Stomach smooth muscle (tissue), 2 donors: Measurements from ENCODE around the gene GTF2A2.
"Not testable (repeated sequence)": the region's sequence is repeated elsewhere in the genome, so short reads cannot be mapped to it uniquely, and the experiment has no call there.

ENCODE experiments used
- H3K27ac ChIP-seq: one replicate; pipeline ENCODE4 v1.7.0; 2013; ENCODE audit warnings: mild to moderate bottlenecking, low read length, inconsistent platforms
- H3K27me3 ChIP-seq, 2 donors: one replicate each; pipeline ENCODE4 v1.7.0; 2013; ENCODE audit warnings: low read length in 2 of 2; ENCODE audit not compliant: insufficient read depth in 2 of 2, control insufficient read depth in 1 of 2
- H3K36me3 ChIP-seq, 2 donors: one replicate each; pipeline ENCODE4 v1.7.0; 2013; ENCODE audit warnings: low read length in 2 of 2; ENCODE audit not compliant: control insufficient read depth in 2 of 2, insufficient read depth in 2 of 2
- H3K4me1 ChIP-seq: one replicate; pipeline ENCODE4 v1.7.0; 2013; ENCODE audit warnings: low read length; ENCODE audit not compliant: control insufficient read depth, insufficient read depth
- H3K4me3 ChIP-seq, 2 donors: one replicate each; pipeline ENCODE4 v1.7.0; 2013; ENCODE audit warnings: low read length in 2 of 2
- H3K9ac ChIP-seq, 2 donors: one replicate each; pipeline ENCODE4 v1.7.0; 2013; ENCODE audit warnings: low read length in 2 of 2, mild to moderate bottlenecking in 1 of 2
- H3K9me3 ChIP-seq, 2 donors: one replicate each; pipeline ENCODE4 v1.7.0; 2013; ENCODE audit warnings: low read length in 2 of 2; ENCODE audit not compliant: control insufficient read depth in 2 of 2
- donor health status: healthy.
- donor health status: Pancreatic carcinoma.

Gene GTF2A2

DNA sequence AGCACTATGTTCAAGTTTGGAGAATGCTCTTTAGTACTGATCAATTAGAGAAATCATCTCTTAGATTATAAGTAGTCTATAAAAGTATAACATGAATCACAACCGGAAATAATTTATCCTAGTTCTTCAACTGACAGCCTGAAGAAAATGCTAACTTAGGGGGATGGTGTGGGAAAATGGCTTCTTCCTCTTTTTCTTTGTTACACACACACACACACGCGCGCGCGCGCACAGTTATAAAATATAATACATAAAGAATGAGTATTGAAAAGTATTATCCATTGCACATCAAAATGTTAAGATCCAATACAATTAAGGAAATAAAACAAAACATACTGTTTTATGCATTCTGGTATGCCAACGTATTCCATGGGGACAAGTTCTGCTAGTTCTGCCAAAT is 11.2 kb upstream of the GTF2A2 start:
- Histone ChIP-seq H3K9me3 (no peaks in the 10 kb centered on the region), H3K27ac (no peak overlapping the region), H3K4me3 (no peak overlapping the region), H3K9ac (no peak overlapping the region), H3K4me1 (no peaks in the 10 kb centered on the region), H3K27me3 (no peaks in the 10 kb centered on the region), H3K36me3 (peaks cover 13 to 26% of the 10 kb centered on the region in 2 donors)

DNA sequence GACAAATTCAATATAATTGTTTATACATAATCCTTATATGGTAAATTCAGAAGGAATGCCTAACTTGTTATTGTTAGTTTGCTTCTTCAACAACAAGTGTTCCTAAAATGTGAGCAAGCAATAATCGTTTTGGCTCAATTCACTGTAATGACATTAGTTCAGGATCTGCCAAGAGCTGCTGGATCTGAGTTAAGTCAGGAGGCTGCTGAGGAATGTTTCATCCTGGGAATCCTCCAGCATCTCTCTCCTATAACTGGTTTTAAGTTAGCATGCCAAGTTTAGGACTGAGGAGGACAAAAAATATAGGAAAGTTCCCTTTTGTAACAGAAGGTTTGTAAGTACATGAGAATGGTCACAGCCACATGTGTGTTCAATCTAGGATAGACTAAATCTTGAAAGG is 4.9 kb upstream of the GTF2A2 start:
- H3K36me3 ChIP-seq = peaks cover 2 to 10% of the 10 kb centered on the region in 2 donors
- no peak overlapping the region for H3K4me3 ChIP-seq
- H3K27ac ChIP-seq = no peak overlapping the region
- no peak overlapping the region for H3K9ac ChIP-seq
- H3K4me1 ChIP-seq = no peaks in the 10 kb centered on the region
- H3K9me3 ChIP-seq = no peaks in the 10 kb centered on the region
- no peaks in the 10 kb centered on the region for H3K27me3 ChIP-seq

DNA sequence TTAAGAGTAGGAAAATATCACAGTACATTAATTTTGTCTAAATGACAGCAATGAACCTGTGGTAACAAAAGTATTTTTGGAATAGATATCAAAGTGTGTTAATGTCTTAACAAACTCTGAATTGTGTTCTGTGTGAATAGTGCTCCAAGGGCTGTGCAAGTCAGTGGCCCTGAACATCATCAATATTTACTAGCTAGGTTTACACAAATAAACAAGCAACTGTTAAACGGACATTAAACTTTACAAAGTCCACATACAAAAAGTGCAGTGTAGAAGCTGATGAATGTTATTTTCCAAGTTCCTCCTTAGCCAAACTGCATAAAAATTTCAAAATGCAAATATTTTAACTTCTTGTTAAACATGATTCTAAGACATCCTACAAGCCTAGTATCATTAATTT is 2.1 kb upstream of the GTF2A2 start:
- no peak overlapping the region for H3K4me3 ChIP-seq
- H3K27ac ChIP-seq = no peak overlapping the region
- H3K36me3 ChIP-seq = peaks cover 0 to 6% of the 10 kb centered on the region in 2 donors
- peaks cover 4% of the 10 kb centered on the region for H3K4me1 ChIP-seq
- H3K27me3 ChIP-seq = no peaks in the 10 kb centered on the region
- H3K9ac ChIP-seq = no peak overlapping the region
- no peaks in the 10 kb centered on the region for H3K9me3 ChIP-seq

DNA sequence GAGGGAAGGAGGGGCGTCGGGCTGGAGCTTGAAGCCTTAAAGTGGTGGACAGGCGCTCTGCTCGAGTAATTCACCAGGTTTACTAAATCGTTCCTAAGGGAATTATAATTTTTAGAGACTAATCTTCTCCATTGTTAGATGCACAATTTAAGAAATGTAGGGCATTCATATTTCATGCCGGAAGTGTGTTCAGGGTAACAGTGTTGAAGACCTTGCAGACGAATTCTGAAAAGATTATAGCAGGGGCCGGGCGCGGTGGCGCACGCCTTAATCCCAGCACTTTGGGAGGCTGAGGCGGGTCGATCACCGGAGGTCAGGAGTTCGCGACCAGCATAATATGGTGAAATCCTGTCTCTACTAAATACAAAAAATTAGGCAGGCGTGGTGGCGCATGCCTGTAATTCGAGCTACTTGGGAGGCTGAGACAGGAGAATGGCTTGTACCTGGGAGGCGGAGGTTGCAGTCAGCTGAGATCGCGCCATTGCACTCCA is 365 bp upstream of the GTF2A2 start:
- H3K4me3 ChIP-seq = peak overlapping the region; percentile 84 to 88
- no peak overlapping the region for H3K27ac ChIP-seq
- H3K4me1 ChIP-seq = peaks cover 4% of the 10 kb centered on the region
- H3K9me3 ChIP-seq = no peaks in the 10 kb centered on the region
- peaks cover 9% of the 10 kb centered on the region in 2 donors for H3K36me3 ChIP-seq
- H3K27me3 ChIP-seq = no peaks in the 10 kb centered on the region
- H3K9ac ChIP-seq = peak overlapping the region in 1 of 2 donors; percentile 95

DNA sequence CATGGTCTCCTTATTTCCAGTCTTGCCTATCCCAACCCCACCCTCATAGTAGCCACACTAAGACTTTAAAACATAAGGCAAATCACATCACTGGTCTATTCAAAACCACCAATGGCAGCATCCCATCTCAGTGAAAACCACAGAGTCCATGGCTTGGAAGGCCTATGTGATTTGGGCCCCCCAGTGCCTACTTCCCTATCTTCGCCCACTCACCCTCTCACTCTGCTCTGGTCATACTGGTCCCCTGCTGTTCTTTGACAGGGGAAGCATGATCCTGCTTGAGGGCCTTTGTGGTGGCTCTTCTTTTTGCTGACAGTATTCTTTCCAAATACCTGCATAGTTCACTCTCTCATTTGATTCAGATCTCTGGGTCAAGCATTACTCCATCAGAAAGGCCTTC is 3.3 kb downstream of the GTF2A2 start:
- peaks cover 11 to 17% of the 10 kb centered on the region in 2 donors for H3K36me3 ChIP-seq
- H3K4me3 ChIP-seq = no peak overlapping the region
- H3K4me1 ChIP-seq = peaks cover 4% of the 10 kb centered on the region
- H3K9me3 ChIP-seq = no peaks in the 10 kb centered on the region
- no peak overlapping the region for H3K27ac ChIP-seq
- H3K9ac ChIP-seq = no peak overlapping the region
- H3K27me3 ChIP-seq = no peaks in the 10 kb centered on the region

DNA sequence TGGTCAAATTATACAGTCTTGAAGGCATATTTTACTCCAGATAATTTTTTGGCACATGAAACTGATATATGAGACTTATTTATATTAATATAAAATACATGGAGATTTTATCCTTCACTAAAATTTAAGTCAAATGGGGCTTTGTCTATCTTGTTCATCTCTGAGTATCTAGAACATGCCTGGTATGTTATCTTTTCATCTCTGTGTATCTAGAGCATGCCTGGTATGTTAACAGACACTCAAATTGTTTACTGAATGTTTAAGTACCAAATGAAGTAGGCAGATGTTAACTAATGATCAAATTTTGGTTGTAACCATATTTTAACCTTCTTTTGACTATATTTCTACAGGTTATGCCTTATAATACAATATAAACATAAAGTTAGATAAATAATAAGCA is 7.7 kb downstream of the GTF2A2 start:
- H3K9me3 ChIP-seq = no peaks in the 10 kb centered on the region
- no peak overlapping the region for H3K4me3 ChIP-seq
- no peak overlapping the region for H3K9ac ChIP-seq
- no peaks in the 10 kb centered on the region for H3K27me3 ChIP-seq
- H3K36me3 ChIP-seq = peaks cover 19 to 22% of the 10 kb centered on the region in 2 donors
- H3K27ac ChIP-seq = no peak overlapping the region
- no peaks in the 10 kb centered on the region for H3K4me1 ChIP-seq

DNA sequence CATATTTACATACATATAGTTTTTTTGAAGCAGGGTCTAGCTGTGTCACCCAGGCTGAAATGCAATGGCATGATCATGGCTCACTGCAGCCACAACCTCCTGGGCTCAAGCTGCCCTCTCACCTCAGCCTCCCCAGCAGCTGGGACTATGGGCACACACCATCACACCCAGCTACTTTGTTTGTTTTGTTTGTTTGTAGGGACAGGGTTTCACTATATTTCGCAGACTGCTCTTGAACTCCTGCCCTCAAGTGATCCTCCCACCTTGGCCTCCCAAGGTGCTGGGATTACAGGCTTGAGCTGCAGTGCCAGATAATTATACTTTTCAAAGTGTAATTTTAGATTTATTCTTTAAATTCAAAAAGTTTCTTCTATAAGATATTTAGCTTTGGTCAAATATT is 10.2 kb downstream of the GTF2A2 start:
- H3K4me1 ChIP-seq = no peaks in the 10 kb centered on the region
- no peak overlapping the region for H3K27ac ChIP-seq
- H3K9ac ChIP-seq = no peak overlapping the region
- no peak overlapping the region for H3K4me3 ChIP-seq
- no peaks in the 10 kb centered on the region for H3K27me3 ChIP-seq
- H3K36me3 ChIP-seq = peaks cover 11 to 16% of the 10 kb centered on the region in 2 donors
- H3K9me3 ChIP-seq = no peaks in the 10 kb centered on the region

DNA sequence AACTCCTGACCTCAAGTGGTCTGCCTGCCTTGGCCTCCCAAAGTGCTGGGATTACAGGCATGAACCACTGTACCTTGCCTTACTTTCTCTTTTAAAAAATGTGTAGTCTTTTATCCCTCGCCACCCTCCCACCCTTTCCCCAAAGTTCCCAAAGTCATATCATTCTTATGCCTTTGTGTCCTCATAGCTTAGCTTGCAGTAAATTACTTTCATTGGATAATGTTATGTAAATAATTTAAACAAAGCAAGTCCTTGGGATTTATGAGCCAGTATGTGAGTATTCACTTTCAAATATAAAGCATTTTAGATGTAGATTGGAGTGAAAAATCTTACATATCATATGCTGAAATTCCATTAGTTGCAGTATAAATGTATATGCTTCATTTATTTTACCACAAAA is 11.0 kb downstream of the GTF2A2 start:
- no peak overlapping the region for H3K4me3 ChIP-seq
- no peak overlapping the region for H3K9ac ChIP-seq
- H3K27me3 ChIP-seq = no peaks in the 10 kb centered on the region
- peaks cover 6 to 10% of the 10 kb centered on the region in 2 donors for H3K36me3 ChIP-seq
- no peaks in the 10 kb centered on the region for H3K4me1 ChIP-seq
- H3K9me3 ChIP-seq = no peaks in the 10 kb centered on the region
- no peak overlapping the region for H3K27ac ChIP-seq

DNA sequence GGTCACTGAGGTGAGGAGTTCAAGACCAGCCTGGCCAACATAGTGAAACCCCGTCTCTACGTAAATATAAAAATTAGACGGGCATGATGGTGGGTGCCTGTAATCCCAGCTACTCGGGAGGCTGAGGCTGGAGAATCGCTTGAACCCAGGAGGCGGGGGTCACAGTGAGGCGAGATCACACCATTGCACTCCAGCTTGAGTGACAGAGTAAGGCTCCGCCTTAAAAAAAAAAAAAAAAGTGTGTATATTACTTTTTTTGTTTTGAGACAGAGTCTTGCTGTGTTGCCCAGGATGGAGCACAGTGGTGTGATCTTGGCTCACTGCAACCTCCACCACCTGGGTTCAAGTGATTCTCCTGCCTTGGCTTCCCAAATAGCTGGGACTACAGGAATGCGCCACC is 11.5 kb downstream of the GTF2A2 start:
- peaks cover 6 to 14% of the 10 kb centered on the region in 2 donors for H3K36me3 ChIP-seq
- H3K4me1 ChIP-seq, H3K27me3 ChIP-seq, H3K9ac ChIP-seq, H3K9me3 ChIP-seq, H3K27ac ChIP-seq, H3K4me3 ChIP-seq: not testable (repeated sequence)

DNA sequence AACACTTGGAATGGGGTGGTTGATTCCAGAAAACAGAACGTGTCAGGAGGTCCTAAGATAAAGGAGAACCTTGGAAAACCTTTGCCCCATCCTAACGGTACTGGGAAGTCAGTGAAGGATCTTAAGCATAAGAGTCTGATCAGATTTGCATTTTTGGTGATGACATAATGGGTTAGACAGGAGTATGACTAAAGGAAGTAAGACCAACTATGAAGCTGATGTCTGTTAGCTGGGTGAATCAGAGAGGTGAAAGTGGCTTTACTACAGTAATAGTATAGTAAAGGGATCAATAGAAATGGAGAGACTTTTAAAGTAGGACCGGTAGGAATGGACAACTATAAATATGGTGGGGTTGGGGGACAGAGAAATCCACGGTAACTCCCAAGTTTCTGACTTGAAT is 12.6 kb downstream of the GTF2A2 start:
- Histone ChIP-seq H3K4me3 (no peak overlapping the region), H3K4me1 (no peaks in the 10 kb centered on the region), H3K9me3 (no peaks in the 10 kb centered on the region), H3K9ac (no peak overlapping the region), H3K27me3 (no peaks in the 10 kb centered on the region), H3K27ac (no peak overlapping the region), H3K36me3 (peaks cover 6 to 18% of the 10 kb centered on the region in 2 donors)

DNA sequence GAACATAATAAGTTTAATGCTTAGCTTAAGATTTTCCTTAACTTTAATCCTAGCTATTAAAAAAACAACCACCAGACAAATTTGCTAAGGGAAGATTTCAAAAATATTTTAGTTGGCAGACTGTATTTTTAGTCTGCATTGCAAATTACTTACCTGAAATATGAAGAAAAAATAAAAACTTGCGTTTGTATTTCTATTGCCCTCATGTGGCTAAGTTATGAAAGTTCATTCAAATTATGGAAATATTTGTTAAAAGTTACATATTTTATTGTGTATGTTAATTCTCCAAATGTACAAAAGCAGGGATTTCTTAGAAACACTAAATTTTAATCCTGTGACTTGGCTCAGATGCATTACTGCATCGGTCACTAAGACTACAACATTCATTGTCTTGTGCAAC is 15.0 kb downstream of the GTF2A2 start:
- Histone ChIP-seq H3K36me3 (peaks cover 6 to 21% of the 10 kb centered on the region in 2 donors), H3K4me3 (no peak overlapping the region), H3K9ac (no peak overlapping the region), H3K27ac (no peak overlapping the region), H3K27me3 (no peaks in the 10 kb centered on the region), H3K4me1 (no peaks in the 10 kb centered on the region), H3K9me3 (no peaks in the 10 kb centered on the region)
